ENCODE measurements around the gene BPHL. TPM values are rescaled to one million over a fixed set of nuclear protein-coding genes. Genes with fewer than 3 reads are reported as not detected.

Gene BPHL
- total RNA-seq, 2 experiments from 2014 or later = 9.7 to 20.9 TPM

GRCh38 chr6:3157131-3157933, 38.8 kb downstream of the BPHL start, which contains the start of gene TUBB2A:
Gene TUBB2A, minus strand, starts transcription at chr6:3157544. Its CDS starts 81 bp downstream, at chr6:3157463.
- H3K4me3 ChIP-seq (ENCODE audit: low read depth, low read length, poor library complexity, severe bottlenecking) = peak within 1 kb of the TSS; percentile 91
- H3K4me1 ChIP-seq (ENCODE audit: insufficient read depth, low read length, poor library complexity, severe bottlenecking) = peaks cover 51% of the 10 kb centered on the region
- no TSS peak for BruUV-seq (replicated peaks)
- peak within 1 kb of the TSS; percentile 91 for H2AFZ ChIP-seq (ENCODE audit: low read length)
- TF ChIP-seq, protein P1, sequence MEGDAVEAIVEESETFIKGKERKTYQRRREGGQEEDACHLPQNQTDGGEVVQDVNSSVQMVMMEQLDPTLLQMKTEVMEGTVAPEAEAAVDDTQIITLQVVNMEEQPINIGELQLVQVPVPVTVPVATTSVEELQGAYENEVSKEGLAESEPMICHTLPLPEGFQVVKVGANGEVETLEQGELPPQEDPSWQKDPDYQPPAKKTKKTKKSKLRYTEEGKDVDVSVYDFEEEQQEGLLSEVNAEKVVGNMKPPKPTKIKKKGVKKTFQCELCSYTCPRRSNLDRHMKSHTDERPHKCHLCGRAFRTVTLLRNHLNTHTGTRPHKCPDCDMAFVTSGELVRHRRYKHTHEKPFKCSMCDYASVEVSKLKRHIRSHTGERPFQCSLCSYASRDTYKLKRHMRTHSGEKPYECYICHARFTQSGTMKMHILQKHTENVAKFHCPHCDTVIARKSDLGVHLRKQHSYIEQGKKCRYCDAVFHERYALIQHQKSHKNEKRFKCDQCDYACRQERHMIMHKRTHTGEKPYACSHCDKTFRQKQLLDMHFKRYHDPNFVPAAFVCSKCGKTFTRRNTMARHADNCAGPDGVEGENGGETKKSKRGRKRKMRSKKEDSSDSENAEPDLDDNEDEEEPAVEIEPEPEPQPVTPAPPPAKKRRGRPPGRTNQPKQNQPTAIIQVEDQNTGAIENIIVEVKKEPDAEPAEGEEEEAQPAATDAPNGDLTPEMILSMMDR (conservative IDR thresholded peaks at IDR 0.05; ENCODE audit: low read length) = peak; percentile 68
- no peak for TF ChIP-seq EZH2phosphoT487 (IDR thresholded peaks at IDR 0.05; ENCODE audit: borderline replicate concordance, low read depth, low read length)
- H3K9me2 ChIP-seq (ENCODE audit: insufficient read depth, low read length) = no peaks in the 10 kb centered on the region
- H3K9me3 ChIP-seq (ENCODE audit: low read length) = no peaks in the 10 kb centered on the region
- peaks cover 5% of the 10 kb centered on the region; the same call in 1 of the 2 replicates for H3K36me3 ChIP-seq (ENCODE audit: insufficient read depth, low read length)
- H3K4me2 ChIP-seq (ENCODE audit: low read length) = peak within 1 kb of the TSS; percentile 100
- ChIA-PET CTCF (ENCODE audit: unreplicated experiment) (interaction anchor here (0.7 kb wide), 1 partner anchor 94 kb away, joined by 3 read pairs; no protein-coding TSS in a partner anchor), POLR2A (interaction anchor here (0.5 to 1.6 kb wide), 9 partner anchors 10 to 129 kb away, joined by 3 to 7 read pairs (median 3); partner anchors contain the start of gene RIPK1)
- DNase-seq (ENCODE audit: low spot score) = peak; percentile 85
- intact Hi-C loops (cut with micrococcal nuclease; ENCODE audit: unreplicated experiment) = no loop called here
- no peaks in the 10 kb centered on the region for H4K20me1 ChIP-seq (ENCODE audit: insufficient read depth, low read length)
- H3K27ac ChIP-seq (ENCODE audit: low read depth, low read length, poor library complexity, severe bottlenecking) = no peak within 1 kb of the TSS
- H3K79me2 ChIP-seq (ENCODE audit: insufficient read depth, low read depth, low read length) = no peaks in the 10 kb centered on the region

DNA sequence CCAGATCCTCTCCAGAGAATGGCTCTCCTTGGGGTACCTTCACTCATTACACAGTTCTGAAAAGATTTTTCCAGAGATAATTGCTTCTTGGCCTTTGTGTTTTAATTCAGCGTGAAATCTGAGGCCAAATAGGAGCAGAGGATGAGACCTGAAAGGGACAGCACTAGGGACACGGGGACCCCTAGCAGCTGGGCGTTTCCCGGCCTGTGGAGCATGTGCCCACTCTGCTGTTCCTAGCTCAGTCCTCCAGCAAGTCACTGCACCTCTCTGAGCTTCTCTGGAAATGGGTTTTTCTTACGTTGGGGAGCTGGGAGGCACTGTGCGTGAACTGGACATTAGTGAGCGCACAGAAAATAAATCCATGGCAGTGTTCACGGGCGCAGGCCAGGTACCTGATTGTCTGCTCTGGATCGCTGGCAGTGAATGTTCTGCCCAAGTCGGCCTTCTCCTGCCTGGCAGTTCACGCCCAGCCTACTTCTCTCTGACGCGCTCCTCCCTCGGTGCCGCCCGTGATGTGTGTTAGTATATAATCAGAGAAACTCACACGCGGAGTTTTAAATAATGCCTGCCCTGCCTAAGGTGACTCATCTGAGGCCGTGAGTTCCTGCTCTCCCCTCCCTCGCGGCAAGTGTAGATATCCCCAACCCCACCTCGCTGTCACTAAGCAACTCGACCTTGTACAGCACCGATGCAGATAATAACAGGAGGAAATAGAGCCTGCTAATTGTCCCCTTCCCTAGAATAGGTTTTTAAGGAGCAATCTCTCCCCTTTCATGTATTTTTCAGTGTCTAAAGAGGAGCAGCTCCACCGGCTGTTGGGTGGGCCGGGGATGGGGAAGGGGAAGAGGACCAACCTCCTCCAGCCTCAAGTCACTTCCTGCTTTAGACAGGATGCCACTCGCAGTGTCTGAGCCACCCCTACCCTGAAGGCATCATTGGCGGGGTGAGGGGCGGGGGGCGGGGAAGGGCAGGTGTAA, 41.6 kb downstream of the BPHL start:
- no peaks in the 10 kb centered on the region for H4K20me1 ChIP-seq (ENCODE audit: insufficient read depth, low read length)
- intact Hi-C loops (cut with micrococcal nuclease; ENCODE audit: unreplicated experiment) = loop anchor here (5.0 kb wide), 2 partner anchors 77 to 393 kb away; partner anchors contain the start of gene WRNIP1
- POLR2A ChIA-PET = interaction anchor here (0.8 kb wide), 1 partner anchor 69 kb away, joined by 3 read pairs; no protein-coding TSS in a partner anchor
- peak overlapping the region; percentile 23; the same call in 1 of the 2 replicates for H3K4me2 ChIP-seq (ENCODE audit: low read length)
- no peak overlapping the region for H3K27ac ChIP-seq (ENCODE audit: low read depth, low read length, poor library complexity, severe bottlenecking)
- TF ChIP-seq, protein P1 (conservative IDR thresholded peaks at IDR 0.05; ENCODE audit: low read length) = no peak
- no peak for TF ChIP-seq EZH2phosphoT487 (IDR thresholded peaks at IDR 0.05; ENCODE audit: borderline replicate concordance, low read depth, low read length)
- H2AFZ ChIP-seq (ENCODE audit: low read length) = no peak overlapping the region; the same call in 1 of the 2 replicates
- no peaks in the 10 kb centered on the region for H3K79me2 ChIP-seq (ENCODE audit: insufficient read depth, low read depth, low read length)
- DNase-seq (ENCODE audit: low spot score) = peak; percentile 51
- no peaks in the 10 kb centered on the region for H3K9me3 ChIP-seq (ENCODE audit: low read length)
- CTCF ChIA-PET (ENCODE audit: unreplicated experiment) = no interaction called here
- peaks cover 49% of the 10 kb centered on the region for H3K4me1 ChIP-seq (ENCODE audit: insufficient read depth, low read length, poor library complexity, severe bottlenecking)
- H3K4me3 ChIP-seq (ENCODE audit: low read depth, low read length, poor library complexity, severe bottlenecking) = no peak overlapping the region
- no peaks in the 10 kb centered on the region for H3K9me2 ChIP-seq (ENCODE audit: insufficient read depth, low read length)
- no TSS peak for BruUV-seq (replicated peaks)
- no peaks in the 10 kb centered on the region for H3K36me3 ChIP-seq (ENCODE audit: insufficient read depth, low read length)
